Thoracic aorta (tissue), 2 donors: Measurements from ENCODE around the gene NINJ2. TPM values are rescaled to one million over a fixed set of nuclear protein-coding genes. Genes with fewer than 3 reads are reported as not detected.

Source experiments
- ATAC-seq: fragments of 150-250 bp; one replicate; pipeline ENCODE4 v1.8.0; 2017; ENCODE audit warnings: low read depth; ENCODE audit not compliant: insufficient number of reproducible peaks, low FRiP score
- DNase-seq: peaks from one replicate; pipeline ENCODE4 v3.0.0-alpha.2; 2020; ENCODE audit warnings: low spot score
- H3K27ac ChIP-seq, 2 donors: fragments of 200-600 bp; sonication (generic); 1 replicate in 1 of 2; 2 replicates in 1 of 2; pipeline ENCODE4 v1.5.1; 2016; ENCODE audit warnings: mild to moderate bottlenecking in 2 of 2, moderate library complexity in 2 of 2
- H3K27me3 ChIP-seq: fragments of 200-600 bp; sonication (generic); replicated peaks from 2 replicates; pipeline ENCODE4 v1.6.0; 2016; ENCODE audit warnings: mild to moderate bottlenecking; ENCODE audit not compliant: insufficient read depth
- H3K36me3 ChIP-seq: fragments of 200-600 bp; sonication (generic); one replicate; pipeline ENCODE4 v1.5.1; 2016
- H3K4me1 ChIP-seq, 2 donors: fragments of 200-600 bp; sonication (generic); 1 replicate in 1 of 2; 2 replicates in 1 of 2; pipeline versions ENCODE4 v1.5.1 to v1.6.0; 2016; ENCODE audit warnings: low read depth in 2 of 2, mild to moderate bottlenecking in 1 of 2; ENCODE audit not compliant: control insufficient read depth in 1 of 2
- H3K4me3 ChIP-seq: fragments of 200-600 bp; sonication (generic); 2 replicates; pipeline ENCODE4 v1.5.1; 2016; ENCODE audit warnings: mild to moderate bottlenecking
- H3K9me3 ChIP-seq: fragments of 200-600 bp; sonication (generic); 2 replicates; pipeline ENCODE4 v1.5.1; 2016
- total RNA-seq, 2 donors: library from RNA; depleted of rRNA; stranded (reverse); fragments of >200 nt; gene quantifications; one replicate each; pipeline versions ENCODE4 v1.1.0 to v1.2.3, GENCODE V29; 2016
- TF ChIP-seq, protein P1 (sequence below): fragments of 200-600 bp; sonication (generic); IDR thresholded peaks from one replicate; pipeline ENCODE4 v1.5.1; 2019; ENCODE audit warnings: antibody characterized with exemption

Gene NINJ2
- total RNA-seq, 2 donors from 2014 or later = 2.4 to 5.3 TPM

DNA sequence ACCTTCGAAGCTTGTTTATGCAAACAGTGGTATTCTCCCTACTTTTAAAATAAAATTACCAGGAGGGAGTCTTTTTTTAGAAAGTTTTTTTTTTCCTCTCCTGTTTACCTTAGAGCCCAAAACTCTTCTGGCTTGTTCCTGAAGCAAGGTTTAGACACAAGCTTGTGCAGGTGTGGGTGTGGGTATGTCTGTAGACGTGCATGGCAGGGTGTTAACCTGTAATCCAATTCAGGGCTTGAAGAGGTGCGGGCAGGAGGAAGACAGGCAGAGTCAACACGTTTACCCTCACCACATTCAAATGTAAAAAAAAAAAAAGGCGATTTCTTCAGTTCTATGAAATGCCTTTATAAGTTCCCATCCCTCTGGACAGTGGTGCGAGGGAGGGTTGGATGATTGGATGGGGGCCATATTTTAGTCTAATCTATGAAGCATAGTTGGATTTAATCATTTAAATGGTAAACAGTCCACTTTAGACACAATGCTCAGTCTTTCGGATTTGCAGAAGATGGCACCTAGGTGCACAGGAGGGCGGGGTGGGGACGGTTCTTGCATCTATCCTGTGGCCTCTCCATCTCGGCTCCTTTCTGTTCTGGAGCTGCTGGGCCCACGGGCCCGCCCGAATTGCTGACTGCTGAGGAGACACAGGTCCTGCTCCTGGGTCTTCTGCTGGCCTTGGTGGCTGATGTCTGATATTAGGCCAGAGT is 982 bp upstream of the NINJ2 start:
- DNase-seq (no peak), ATAC-seq (no peak)
- Histone ChIP-seq H3K4me3 (no peak overlapping the region), H3K27me3 (no peaks in the 10 kb centered on the region), H3K36me3 (no peaks in the 10 kb centered on the region), H3K9me3 (no peaks in the 10 kb centered on the region), H3K27ac (no peak overlapping the region), H3K4me1 (peaks cover 3 to 31% of the 10 kb centered on the region in 2 donors)
- TF ChIP-seq, protein P1, sequence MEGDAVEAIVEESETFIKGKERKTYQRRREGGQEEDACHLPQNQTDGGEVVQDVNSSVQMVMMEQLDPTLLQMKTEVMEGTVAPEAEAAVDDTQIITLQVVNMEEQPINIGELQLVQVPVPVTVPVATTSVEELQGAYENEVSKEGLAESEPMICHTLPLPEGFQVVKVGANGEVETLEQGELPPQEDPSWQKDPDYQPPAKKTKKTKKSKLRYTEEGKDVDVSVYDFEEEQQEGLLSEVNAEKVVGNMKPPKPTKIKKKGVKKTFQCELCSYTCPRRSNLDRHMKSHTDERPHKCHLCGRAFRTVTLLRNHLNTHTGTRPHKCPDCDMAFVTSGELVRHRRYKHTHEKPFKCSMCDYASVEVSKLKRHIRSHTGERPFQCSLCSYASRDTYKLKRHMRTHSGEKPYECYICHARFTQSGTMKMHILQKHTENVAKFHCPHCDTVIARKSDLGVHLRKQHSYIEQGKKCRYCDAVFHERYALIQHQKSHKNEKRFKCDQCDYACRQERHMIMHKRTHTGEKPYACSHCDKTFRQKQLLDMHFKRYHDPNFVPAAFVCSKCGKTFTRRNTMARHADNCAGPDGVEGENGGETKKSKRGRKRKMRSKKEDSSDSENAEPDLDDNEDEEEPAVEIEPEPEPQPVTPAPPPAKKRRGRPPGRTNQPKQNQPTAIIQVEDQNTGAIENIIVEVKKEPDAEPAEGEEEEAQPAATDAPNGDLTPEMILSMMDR = no peak

DNA sequence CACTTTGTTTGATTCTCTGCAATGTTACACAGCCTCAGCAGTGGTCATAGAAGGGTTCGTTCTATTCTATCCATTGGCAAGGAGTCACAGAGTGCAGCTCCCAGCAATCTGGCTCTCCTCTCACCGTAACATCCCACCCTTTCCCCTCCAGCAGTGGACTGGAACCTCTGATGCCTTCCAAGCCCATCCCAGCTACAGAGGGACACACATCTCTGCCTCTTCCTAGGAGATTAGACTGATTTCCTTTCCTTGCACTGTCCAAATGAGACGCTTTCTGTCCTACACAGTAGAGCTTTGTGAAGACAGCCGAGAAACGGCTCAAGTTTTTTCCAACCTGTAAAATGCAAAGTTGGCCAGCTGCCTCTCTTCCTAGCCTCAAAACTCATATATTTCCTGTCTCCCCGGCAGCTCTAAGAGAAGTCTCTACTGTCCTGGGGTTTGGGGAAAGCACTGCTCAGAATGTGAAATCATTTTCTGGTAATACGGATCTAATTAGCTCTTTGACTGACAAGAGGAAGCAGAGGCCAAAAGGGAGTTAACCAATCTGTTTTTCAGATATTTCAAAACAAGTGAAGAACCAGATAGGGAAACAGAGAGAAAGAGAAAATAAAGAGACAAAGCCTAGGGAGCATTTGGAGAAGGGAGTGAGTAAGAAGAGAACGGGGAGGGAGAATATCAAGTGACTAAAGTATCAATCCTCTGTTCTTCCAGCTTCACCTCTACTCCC is 516 bp downstream of the NINJ2 start:
- Histone ChIP-seq H3K27ac (no peak overlapping the region), H3K4me1 (peaks cover 3 to 31% of the 10 kb centered on the region in 2 donors), H3K4me3 (peak overlapping the region; percentile 45)

DNA sequence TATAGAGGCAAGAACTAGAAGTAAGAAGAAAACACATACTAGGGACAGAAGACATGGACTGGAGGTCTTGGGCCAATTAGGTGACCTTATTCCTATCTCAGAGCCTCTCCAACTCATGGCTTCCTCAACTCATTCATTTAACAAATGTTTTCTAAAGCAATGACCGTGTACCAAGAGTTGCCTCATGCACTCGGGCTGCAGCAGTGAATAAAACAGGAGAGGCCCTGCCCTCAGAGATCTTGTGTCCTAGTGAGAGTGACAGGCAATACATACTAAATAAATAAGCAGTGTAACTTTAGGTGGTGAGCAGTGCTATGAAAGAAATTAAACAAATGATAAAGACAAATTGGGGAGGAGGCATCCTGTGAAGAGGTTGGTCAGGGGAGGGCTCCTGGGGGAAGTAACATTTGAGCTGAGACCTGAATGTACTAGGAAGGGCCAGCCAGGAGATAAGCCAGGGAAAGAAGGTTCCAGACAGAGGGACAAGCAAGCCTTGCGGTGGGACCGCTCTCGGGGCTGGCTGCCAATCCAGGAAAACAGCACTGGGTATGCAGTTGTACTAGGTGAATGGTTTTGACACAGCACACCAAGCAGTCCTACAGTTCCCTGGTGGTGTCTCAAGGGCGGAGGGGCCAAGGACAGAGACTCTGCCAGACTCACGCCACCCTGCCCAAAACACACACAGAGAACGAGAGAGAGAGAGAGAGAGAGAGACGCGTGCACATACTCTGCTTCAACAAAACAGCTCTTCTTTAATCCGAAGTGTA is 1.3 kb downstream of the NINJ2 start:
- ATAC-seq = no peak
- peak overlapping the region; percentile 45 for H3K4me3 ChIP-seq
- no peak overlapping the region for H3K27ac ChIP-seq
- H3K4me1 ChIP-seq = peaks cover 0 to 24% of the 10 kb centered on the region in 2 donors
- no peaks in the 10 kb centered on the region for H3K27me3 ChIP-seq
- no peaks in the 10 kb centered on the region for H3K36me3 ChIP-seq
- TF ChIP-seq, protein P1 = no peak
- DNase-seq = no peak
- H3K9me3 ChIP-seq = no peaks in the 10 kb centered on the region

More for the DNA sequence above, 516 bp downstream of the NINJ2 start:
- H3K9me3 ChIP-seq = no peaks in the 10 kb centered on the region
- no peaks in the 10 kb centered on the region for H3K36me3 ChIP-seq
- DNase-seq (no peak), ATAC-seq (no peak)
- TF ChIP-seq, protein P1 = no peak
- H3K27me3 ChIP-seq = no peaks in the 10 kb centered on the region

DNA sequence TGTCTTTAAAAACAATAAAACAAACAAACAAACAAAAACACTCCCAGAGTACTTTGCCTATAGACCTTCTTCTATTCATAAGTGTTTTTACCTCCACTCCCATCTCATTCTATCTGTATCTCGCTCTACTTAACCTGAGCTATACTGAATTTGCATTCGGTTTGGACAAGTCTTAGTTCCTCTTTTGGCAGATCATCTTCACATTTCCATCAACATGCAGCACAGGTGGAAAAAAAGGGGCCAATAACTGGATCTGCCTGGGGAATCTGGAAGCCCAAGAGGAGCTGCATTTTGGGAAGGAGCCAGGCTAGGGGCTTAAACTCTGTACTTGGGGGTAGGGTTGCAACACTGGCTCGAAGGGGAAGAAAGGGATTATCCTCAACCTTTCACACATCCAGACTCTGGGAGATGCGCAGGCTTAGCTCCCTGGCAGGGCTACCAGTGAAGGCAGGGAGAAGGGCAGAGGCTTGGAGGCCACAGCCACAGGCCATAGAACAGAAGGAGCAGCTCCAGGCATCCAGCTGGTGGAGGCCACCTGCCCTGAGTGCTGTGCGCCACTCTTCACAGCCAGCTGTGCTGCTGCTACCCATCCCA is 4.1 kb downstream of the NINJ2 start:
- H3K4me3 ChIP-seq = no peak overlapping the region
- TF ChIP-seq, protein P1 = no peak

More for the DNA sequence above, 4.1 kb downstream of the NINJ2 start:
- Histone ChIP-seq H3K27ac (no peak overlapping the region), H3K27me3 (no peaks in the 10 kb centered on the region), H3K36me3 (no peaks in the 10 kb centered on the region), H3K4me1 (peaks cover 0 to 22% of the 10 kb centered on the region in 2 donors), H3K9me3 (no peaks in the 10 kb centered on the region)
- DNase-seq = no peak
- no peak for ATAC-seq
